ENCODE data around the gene DESI1. TPM values are rescaled to one million over a fixed set of nuclear protein-coding genes. Genes with fewer than 3 reads are reported as not detected.

Gene DESI1
- polyA plus RNA-seq, 1 of the 3 experiments (the other 2 are of a cell fraction): 8.2 TPM

- TF ChIP-seq, protein P1, sequence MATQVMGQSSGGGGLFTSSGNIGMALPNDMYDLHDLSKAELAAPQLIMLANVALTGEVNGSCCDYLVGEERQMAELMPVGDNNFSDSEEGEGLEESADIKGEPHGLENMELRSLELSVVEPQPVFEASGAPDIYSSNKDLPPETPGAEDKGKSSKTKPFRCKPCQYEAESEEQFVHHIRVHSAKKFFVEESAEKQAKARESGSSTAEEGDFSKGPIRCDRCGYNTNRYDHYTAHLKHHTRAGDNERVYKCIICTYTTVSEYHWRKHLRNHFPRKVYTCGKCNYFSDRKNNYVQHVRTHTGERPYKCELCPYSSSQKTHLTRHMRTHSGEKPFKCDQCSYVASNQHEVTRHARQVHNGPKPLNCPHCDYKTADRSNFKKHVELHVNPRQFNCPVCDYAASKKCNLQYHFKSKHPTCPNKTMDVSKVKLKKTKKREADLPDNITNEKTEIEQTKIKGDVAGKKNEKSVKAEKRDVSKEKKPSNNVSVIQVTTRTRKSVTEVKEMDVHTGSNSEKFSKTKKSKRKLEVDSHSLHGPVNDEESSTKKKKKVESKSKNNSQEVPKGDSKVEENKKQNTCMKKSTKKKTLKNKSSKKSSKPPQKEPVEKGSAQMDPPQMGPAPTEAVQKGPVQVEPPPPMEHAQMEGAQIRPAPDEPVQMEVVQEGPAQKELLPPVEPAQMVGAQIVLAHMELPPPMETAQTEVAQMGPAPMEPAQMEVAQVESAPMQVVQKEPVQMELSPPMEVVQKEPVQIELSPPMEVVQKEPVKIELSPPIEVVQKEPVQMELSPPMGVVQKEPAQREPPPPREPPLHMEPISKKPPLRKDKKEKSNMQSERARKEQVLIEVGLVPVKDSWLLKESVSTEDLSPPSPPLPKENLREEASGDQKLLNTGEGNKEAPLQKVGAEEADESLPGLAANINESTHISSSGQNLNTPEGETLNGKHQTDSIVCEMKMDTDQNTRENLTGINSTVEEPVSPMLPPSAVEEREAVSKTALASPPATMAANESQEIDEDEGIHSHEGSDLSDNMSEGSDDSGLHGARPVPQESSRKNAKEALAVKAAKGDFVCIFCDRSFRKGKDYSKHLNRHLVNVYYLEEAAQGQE (IDR thresholded peaks at IDR 0.05; ENCODE audit: low read depth, low read length): no peak
Measured at GRCh38 chr22:41565403-41566054, 55.3 kb downstream of the DESI1 start (continued).

GRCh38 chr22:41564563-41564962 is 56.3 kb downstream of the DESI1 start:
- CTCF ChIA-PET: no interaction called here
- Histone ChIP-seq H2AFZ (ENCODE audit: low read depth) (no peak overlapping the region), H3K27me3 (ENCODE audit: insufficient read depth) (no peaks in the 10 kb centered on the region), H3K4me3 (ENCODE audit: low read depth in 2 of 2, low read length in 1 of 2) (no peak overlapping the region), H3K36me3 (replicated peaks in 1 of 2; ENCODE audit: control insufficient read depth in 1 of 2, insufficient read depth in 2 of 2, low read length in 1 of 2) (no peaks in the 10 kb centered on the region), H3K4me2 (no peak overlapping the region), H3K27ac (ENCODE audit: low read depth in 2 of 2, low read length in 1 of 2) (peak overlapping the region in 1 of 2 experiments; percentile 77; a peak in 1 of 4 replicates), H3K9me3 (no peaks in the 10 kb centered on the region), H3K79me2 (ENCODE audit: insufficient read depth) (no peaks in the 10 kb centered on the region), H3K9ac (no peak overlapping the region), H4K20me1 (ENCODE audit: insufficient read depth) (no peaks in the 10 kb centered on the region), H3K9me2 (no peaks in the 10 kb centered on the region), H3K4me1 (ENCODE audit: control insufficient read depth in 1 of 2, insufficient read depth in 2 of 2, low read depth in 1 of 2, low read length in 1 of 2) (peaks cover 0 to 35% of the 10 kb centered on the region in 2 experiments; a peak in 1 of 4 replicates), H3F3A (replicated peaks; ENCODE audit: insufficient read depth) (peaks cover 17% of the 10 kb centered on the region)
- no peak for DNase-seq
- no peak for TF ChIP-seq MEF2A (IDR thresholded peaks at IDR 0.05; ENCODE audit: borderline replicate concordance, low read depth)
- TF ChIP-seq MXI1 (IDR thresholded peaks at IDR 0.05; ENCODE audit: low read depth, low read length): no peak
- no peak for TF ChIP-seq RAD21 (IDR thresholded peaks at IDR 0.05; ENCODE audit: low read length)
- no peak for TF ChIP-seq POLR2AphosphoS5 (IDR thresholded peaks at IDR 0.05; ENCODE audit: low read depth, low read length)
- no peak for TF ChIP-seq IRF3 (IDR thresholded peaks at IDR 0.05; ENCODE audit: low read depth, low read length)
- TF ChIP-seq YY1 (IDR thresholded peaks at IDR 0.05; ENCODE audit: low read depth): no peak
- no peak for TF ChIP-seq ELF1 (IDR thresholded peaks at IDR 0.05)
- no peak for TF ChIP-seq CHD2 (IDR thresholded peaks at IDR 0.05; ENCODE audit: low read length, partially characterized antibody)
- TF ChIP-seq GABPA (IDR thresholded peaks at IDR 0.05; ENCODE audit: low read depth): no peak
- TF ChIP-seq NFIC (IDR thresholded peaks at IDR 0.05; ENCODE audit: borderline replicate concordance): no peak
- no peak for TF ChIP-seq USF1 (IDR thresholded peaks at IDR 0.05; ENCODE audit: borderline replicate concordance, low read depth)
- no peak for TF ChIP-seq GATA2 (CRISPR knock-in tag; IDR thresholded peaks at IDR 0.05)
- TF ChIP-seq CTCF (IDR thresholded peaks at IDR 0.05): no peak
- TF ChIP-seq TEAD4 (IDR thresholded peaks at IDR 0.05; ENCODE audit: borderline replicate concordance, insufficient read depth): no peak
- 78% methylated on average over 8 of the region's 8 CpGs for WGBS (ENCODE audit: low lambda C conversion rate)
- POLR2A ChIA-PET: no interaction called here
